ENCODE data around the gene DNAJA3.

The DNAJA3 gene

DNA sequence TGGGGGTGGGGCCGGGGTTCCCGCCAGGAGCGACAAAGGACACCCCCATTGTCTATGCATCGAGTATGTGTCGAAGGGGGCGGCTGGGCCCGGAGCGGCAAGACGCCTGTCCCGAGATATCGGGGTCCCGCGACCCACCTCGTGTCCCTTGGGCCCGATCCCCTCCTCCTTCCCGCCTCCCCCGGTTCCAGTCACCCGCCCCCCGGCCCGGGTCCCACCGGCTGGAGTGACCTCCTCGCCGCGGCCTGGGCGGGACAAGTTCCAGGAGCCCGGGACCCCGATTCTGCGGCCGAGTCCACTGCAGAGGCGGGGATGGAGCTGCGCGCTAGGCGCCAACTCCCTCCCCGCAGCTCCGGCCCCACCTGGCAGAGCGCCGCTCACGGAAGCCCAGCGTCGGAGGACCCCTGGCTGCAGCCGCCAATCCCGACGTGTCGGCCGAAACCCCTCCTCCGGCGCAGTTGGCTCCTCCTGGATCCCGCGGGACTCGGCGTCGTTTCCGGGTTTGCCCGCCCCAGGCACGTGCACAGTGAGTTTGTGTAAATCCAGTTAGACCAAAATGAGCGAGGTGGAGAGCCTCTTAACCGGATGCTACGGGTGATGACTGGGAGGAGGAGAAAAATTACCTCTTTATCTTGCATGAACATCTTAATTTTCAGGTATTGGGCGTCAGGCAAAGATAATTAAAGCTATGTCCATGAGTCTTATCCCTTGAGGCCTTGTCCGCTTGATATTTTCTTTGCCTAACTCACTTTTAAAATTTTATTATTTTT lies 48.7 kb downstream of the DNAJA3 start, which contains the start of gene NMRAL1:
Gene NMRAL1, minus strand, starts transcription at position 434 of the 770 bp plus-strand sequence. CDS start 493 bp downstream, outside the sequence.
- peak; percentile 86 for DNase-seq (ENCODE audit: low spot score)

DNA sequence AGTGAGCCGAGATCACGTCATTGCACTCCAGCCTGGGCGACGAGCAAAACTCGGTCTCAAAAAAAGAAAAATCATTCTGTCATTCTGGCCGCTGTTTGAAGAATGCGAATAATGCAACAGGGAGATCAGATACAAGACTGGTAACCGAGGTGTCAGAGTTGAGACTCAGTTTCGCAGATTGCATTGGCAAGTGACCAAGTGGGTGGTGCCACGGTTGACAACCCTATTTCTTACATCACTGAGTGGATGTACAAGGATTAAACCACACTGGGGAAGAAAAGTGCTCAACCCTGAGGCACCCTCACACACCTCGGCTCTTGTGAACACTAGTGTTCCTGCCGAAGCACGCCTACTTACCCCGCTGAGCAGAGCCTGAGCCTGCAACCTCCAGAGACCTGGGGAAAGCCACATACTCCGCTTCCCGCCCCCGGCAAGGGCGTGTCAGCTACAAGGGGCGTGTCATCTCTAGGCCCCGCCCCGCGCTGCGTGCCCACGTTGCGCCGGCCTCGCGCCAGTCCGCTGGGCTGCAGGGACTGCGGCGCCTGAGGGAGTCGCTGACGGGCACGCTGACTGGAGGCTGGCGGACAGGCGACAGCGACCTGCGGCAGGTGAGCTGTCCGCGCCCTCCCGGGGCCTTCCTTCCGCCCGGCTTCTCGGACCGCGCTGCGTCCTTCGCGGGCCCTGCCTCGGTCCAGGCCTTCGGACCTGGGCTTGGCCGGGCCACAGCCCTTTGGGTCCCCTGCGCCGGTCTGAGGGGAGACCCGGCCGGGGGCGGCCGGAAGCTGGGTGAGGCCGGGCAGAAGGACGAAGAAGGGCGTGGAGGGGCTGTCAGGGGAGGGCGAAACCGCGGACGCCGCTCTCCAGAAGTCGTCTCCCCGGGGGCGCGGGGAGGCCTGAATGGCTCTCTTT lies 50.5 kb downstream of the DNAJA3 start, which contains the start of gene HMOX2:
Gene HMOX2, plus strand, starts transcription at position 519 of the 909 bp plus-strand sequence. CDS start 29,127 bp downstream, outside the sequence.
- peak; percentile 93 for DNase-seq (ENCODE audit: low spot score)

DNA sequence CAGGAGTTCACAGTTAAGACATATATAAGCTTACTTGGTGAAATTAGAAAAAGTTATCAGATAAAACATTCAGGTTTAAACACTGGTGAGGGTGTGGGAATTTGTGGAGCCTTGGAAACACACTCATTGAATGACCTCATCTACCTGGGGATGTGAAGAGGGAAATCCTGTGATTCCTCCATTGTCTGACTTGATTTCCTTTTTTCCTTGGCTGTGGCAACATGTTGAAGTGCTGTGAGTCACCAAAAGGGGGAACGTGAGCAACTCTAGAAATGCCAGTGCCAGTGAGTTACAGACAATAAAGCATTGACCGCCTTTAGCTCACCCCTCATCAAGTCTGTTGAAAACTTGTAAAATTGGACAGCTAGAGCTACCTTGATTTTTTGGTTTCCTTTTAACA lies 52.3 kb downstream of the DNAJA3 start:
- DNase-seq (ENCODE audit: low spot score), result no peak

DNA sequence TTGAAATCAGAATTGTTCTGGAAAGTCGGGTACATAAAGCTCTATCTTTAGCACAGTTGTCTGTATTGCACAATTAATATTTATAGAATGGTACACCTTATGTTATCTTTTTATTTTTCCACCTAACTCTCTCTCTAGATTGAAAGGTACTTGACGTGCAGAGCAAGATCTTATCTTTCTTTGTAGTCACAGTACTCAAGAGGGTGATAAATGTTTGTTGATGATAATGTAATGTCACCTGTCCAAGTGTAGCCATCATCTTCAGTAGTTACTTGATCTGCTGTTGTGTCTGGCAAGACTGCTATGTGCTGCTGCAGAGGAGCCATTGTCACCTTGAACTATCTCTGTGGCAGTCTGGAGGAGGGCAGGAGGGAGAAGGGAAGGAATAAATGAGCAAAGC lies 55.9 kb downstream of the DNAJA3 start:
- DNase-seq (ENCODE audit: low spot score), result no peak

DNA sequence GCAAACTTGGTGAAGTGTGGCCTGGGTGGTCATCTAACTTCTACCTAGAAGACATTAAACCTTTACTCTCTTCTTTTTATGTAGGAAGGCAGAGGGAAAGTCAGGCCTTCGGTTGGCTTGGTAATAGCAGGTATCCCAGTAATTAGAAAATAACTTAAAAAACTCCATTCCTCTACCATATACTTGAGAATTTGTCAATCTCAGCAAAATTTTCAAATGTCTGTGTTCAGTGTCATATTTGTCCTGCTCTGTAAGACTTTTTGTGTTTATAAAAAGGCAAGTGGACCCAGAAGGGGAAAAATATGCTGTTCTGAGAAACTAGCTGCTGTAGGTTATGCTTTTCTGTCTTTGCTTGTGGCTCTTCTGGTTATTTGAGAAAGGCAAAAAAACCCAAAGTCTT lies 56.3 kb downstream of the DNAJA3 start:
- no peak for DNase-seq (ENCODE audit: low spot score)

DNA sequence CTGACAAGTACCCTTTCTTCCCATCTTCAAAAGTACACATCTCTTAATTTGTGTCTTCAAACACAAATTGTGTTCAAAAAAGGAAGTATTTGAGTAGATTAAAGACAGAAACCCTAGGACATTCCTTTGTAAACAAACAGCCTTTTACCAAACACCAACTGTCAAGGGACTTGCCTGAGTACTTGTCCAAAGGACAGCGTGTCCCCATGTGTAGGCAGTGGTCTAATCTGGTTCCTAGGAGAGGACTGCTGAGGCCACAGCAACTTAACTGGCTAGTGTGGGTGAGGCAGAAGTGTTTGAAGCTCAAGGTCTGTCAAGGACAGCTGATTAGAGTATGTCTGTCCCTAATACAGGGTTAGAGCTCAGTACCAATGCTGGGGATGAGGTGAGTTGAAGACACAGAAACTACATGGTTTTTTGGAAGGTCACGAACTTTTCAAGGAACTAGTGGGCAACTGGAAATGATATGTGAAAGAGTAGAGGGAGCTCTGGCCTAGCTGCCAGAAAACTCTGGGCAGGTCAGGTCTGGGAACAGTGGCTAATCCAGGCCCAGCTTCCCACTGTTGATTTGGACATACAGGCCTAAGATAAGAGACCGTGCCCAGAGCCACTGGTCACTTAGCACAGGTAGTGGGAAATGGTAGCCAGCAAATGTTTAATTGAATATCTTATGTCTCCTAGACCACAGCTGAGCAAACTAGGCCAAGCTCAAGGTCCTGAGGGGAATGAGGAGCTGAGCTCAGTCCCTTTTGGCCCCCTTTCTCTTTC lies 60.6 kb downstream of the DNAJA3 start:
- DNase-seq (ENCODE audit: low spot score), result no peak

DNA sequence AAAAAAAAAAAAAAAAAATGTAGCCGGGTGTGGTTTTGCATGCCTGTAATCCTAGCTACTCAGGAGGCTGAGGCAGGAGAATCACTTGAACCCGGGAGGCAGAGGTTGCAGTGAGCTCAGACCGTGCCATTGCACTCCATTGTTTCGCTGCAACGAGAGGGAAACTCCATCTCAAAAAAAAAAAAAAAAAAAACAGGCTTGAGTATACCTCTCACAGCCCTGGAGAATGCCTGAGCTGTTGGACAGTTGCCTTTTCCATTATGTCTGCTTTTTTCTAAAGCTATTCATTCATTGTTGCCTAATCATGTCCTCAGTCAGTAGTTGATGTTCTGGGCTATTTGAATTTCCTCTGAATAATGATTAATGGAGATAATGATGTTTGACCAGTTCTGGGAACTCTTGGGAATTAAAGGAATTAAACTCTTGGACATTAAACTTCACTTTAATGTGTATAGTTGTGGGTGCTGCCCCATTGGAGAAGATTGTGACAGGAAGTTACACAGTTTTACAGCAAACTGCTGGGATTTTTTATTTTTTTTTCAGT lies 62.4 kb downstream of the DNAJA3 start:
- no peak for DNase-seq (ENCODE audit: low spot score)

DNA sequence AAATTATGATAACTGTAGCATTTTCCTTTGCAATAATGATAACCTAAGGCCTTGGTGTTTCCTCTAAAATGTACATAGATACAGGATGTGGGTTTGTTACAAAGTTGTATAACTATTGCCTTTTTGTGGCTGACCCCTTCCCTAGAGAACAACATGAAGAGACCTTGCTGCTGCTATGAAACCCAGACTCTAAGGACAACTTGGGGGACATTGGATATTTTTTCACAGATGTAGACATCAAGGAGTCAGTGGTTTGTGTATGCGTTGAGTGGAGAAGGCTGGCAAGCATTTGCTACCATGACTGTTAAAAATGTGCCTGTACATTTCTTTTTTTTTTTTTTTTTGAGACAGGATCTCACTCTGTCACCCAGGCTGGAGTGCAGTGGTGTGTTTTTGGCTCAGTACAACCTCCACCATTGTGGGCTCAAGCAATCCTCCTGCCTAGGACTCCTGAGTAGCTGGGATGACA lies 62.9 kb downstream of the DNAJA3 start:
- DNase-seq (ENCODE audit: low spot score), result peak; percentile 44

DNA sequence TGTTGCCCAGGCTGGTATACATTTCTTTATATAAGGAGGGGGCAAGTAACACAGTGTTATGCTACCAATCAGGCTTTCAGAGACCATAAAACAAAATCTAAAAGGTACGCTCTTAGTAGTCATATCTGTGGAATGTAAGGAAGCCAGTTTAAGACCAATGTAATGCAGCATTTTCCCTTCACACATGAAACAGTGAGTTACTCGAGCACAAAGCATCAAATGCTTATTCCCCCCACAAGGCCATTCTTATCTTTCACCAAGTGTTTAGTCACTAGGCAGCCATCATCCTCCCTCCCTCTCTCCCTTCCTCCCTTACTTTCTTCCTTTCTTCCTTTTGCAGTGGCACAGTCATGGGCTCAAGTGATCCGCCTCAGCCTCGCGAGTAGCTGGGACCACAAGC lies 63.4 kb downstream of the DNAJA3 start:
- no peak for DNase-seq (ENCODE audit: low spot score)

DNA sequence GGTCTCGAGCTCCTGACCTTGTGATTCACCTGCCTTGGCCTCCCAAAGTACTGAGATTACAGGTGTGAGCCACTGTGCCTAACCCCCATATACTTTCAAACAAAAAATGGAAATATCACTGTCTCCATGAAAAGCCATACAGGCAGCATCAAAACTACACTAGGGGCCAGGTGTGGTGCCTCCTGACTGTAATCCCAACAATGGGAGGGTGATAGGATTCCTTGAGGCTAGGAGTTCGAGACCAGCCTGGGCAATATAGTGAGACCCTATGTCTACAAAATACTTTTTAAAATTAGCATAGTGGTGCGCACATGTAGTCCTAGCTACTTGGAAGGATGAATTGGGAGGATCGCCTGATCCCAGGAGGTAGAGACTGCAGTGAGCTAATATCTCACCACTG lies 66.2 kb downstream of the DNAJA3 start:
- no peak for DNase-seq (ENCODE audit: low spot score)

DNA sequence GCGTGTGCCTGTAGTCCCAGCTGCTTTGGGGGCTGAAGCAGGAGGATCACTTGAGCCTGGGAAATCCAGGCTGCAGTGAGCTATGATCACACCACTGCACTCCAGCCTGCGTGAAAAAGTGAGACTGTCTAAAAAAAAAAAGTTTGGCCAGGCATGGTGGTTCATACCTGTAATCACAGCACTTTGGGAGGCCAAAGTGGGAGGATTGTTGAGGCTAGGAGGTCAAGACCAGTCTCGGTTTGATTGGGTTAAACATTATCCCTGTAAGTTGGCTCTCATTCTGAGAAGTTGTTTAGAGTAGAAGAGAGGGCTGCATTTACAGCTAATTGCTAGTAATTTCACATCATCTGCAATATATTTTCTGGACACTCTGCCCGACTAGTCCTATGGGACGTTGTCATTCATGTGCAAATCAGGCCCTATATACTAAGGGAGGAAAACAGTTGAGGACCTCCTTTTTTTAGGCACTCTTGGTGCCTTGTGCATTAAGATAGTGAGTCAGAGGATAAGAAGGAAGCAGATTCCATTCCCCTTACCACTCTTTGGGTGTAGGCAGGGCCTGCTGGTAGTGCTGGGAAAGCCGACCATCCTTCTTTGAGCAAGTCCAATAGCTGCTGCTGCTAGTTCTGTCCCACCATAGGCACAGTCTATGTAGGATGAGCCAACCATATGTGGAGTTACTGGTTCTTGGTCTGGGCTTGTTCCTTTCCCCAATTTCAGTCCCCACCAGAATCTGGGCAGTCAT lies 69.2 kb downstream of the DNAJA3 start:
- no peak for DNase-seq (ENCODE audit: low spot score)

DNA sequence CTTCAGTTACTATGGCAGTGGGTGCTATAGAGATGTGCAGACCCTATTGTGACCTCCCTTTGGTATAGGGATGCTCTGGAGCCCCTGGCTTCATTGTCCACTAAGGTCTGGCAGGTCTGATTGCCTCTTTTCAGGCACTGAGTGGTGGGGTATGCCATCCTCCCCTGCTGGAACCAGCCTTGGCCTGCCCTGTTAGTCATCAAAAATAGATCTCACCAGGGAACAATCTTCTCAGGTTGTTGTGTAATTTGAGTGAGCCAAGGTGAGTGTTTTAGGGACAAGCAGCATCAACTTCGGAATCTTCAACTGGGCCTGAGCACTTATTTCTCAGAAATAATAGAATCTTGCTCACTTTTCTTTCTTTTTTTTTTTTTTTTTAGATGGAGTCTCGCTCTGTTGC lies 70.1 kb downstream of the DNAJA3 start:
- no peak for DNase-seq (ENCODE audit: low spot score)

DNA sequence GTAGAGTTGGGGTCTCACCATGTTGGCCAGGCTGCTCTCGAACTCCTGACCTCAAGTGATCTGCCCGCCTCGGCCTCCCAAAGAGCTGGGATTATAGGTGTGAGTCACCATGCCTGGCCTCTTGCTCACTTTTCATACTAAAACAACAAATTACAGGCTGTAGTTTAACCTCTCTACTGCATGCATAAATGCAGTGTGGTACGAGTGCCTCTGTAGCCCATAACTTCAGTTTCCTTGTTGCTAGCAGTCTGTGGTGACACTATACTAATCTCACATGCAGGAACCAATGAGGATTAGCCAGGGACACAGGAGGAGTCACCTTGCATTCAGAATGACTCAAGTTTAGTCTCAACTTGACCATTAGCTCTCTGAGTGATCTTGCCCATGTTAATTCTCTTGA lies 70.6 kb downstream of the DNAJA3 start:
- DNase-seq (ENCODE audit: low spot score), result no peak

DNA sequence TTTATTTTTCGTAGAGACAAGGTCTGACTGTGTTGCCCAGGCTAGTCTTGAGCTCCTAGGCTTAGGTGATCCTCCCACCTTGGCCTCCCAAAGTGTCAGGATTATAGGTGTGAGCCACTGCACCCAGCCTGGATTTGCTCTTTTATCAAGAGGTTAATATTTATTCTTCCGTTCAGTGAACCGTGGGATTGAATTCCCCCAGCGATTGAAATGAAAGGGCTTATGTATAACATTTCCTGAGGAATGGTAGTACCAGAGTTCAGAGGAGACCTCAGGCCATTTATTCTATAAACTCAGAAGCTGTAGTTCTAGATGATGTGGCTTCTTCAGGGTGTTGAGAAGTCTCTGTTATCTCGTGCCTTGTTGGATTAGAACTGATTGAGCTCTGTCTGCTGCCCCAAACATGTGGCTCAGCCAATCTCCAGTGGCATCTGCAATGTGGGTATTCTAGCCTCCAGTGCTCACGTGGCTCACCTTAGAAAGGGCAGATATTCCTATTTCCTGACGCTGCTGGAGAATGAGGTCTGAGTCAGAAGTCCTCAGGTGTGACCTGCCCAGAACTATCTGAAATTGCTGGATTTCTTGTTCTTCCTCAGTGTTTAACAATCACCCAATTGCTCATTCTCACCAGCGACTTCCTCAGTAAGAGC lies 73.0 kb downstream of the DNAJA3 start:
- DNase-seq (ENCODE audit: low spot score), result no peak

DNA sequence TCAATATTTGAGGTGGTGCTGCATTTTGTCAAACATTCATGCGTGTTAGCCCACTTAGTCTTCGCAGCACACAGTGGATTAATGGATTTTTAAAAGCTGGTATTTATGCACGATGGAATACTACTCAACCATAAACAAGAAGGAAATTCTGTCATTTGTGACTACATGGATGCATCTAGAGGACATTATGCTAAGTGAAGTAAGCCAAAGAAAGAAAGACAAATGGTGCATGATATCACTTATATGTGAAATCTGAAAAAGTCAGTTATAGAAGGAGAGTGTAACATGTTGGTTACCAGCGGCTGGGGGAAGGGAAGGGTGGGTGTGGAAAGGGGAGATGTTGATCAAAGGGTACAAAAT lies 73.5 kb downstream of the DNAJA3 start:
- no peak for DNase-seq (ENCODE audit: low spot score)

DNA sequence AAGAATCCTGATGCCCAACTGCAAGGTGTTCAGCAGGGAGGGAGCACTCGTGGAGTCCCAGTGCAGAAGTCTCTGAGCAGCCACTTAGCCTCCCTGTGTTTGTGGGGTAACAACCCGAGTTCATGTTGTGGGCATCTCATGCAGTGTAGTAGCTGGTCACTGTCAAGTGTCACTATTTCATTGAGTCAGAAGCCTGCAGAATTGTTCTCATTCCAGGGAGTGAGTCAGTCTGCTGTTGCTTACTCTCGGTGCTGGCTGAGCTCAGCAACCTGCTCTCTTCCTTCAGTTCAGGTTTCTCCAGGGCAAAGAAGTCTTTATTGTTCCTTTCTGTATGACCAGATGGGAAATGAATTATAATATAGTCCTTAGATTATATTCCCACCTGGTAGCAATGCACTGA lies 74.6 kb downstream of the DNAJA3 start:
- no peak for DNase-seq (ENCODE audit: low spot score)

DNA sequence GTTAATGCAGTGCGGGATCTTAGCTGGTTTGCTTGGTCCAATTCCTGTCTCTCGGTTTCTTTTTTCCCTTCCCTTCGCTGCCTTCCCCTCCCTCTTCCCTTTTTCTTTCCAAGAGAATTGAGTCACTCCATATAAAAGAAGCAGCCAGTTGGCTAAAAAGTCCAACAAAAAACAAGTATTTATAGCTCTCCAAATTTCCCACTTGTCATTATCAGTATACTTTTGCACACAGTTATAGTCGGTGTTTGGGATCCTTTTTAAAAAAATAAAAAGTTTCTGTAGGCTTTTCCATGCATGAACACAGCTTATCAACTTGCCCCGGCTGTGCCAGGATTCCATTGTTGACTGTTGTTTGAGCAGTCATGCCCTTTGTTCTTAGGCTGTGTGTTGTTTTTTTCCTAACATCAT lies 75.4 kb downstream of the DNAJA3 start:
- no peak for DNase-seq (ENCODE audit: low spot score)

DNA sequence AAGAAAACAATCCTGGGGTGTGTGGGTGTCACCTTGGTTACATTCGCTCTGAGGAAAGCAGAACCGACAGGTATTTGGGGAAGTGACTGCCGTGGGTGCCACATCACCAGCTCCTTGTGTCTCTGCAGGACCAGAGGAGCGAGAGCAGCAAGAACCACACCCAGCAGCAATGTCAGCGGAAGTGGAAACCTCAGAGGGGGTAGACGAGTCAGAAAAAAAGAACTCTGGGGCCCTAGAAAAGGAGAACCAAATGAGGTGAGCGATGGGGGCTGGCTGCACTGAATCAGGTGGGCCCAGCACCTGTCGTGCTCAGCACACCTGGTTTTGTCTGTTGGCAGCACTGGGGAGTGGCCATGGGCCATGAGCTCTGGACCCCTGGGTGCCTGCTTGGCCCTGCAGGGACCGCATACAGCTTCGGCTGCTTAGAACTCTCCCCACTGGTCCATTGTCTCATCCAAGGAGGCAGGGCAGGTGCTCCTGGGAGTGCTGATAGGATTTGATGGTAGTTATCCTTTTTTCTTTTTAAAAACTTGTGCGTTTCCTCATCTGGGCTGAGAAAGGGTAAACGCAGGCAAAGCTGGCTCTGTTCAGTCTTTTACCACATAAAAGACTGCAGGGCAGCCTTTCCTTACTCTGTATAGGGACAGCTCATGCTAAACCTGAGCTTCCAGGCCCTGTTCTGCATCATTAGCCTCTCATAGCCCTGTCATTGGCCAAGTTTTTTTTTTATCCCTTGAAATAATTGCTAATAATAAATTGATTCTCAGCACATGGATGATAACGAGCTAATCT lies 79.9 kb downstream of the DNAJA3 start:
- peak; percentile 91 for DNase-seq (ENCODE audit: low spot score)
